IMR-90 (cell line): ENCODE data around the gene B4GALT1. TPM values are rescaled to one million over a fixed set of nuclear protein-coding genes. Genes with fewer than 3 reads are reported as not detected.

Experiments
- ATAC-seq: fragments of 200-7000 bp; cut with Tn5 transposase; 2 replicates; pipeline ENCODE4 v1.9.1; 2020; ENCODE audit warnings: low read depth, mild to moderate bottlenecking, moderate library complexity
- BruUV-seq: library from RNA; stranded (reverse); fragments of 400-500 nt; replicated peaks from 2 replicates; lab custom pipeline; 2021; lab: Mats Ljungman, UMichigan
- CTCF ChIA-PET: fragments of 300-600 bp; formaldehyde crosslinking; extraction: SDS; loops from one replicate; lab custom pipeline; 2021; ENCODE audit warnings: antibody characterized with exemption; lab: Yijun Ruan, JAX
- POLR2A ChIA-PET: fragments of 300-600 bp; sonication (Branson Sonifier 250); formaldehyde crosslinking; loops from one replicate; lab custom pipeline; 2022; ENCODE audit warnings: antibody characterized with exemption; ENCODE audit not compliant: unreplicated experiment; lab: Charles Lee
- DNase-seq: peaks from one replicate; pipeline ENCODE4 v3.0.0; 2013
- H2AFZ ChIP-seq: replicated peaks from 2 replicates; pipeline ENCODE3; 2013; ENCODE audit warnings: low read length, mild to moderate bottlenecking; ENCODE audit not compliant: poor library complexity
- H2AK5ac ChIP-seq: 2 replicates; pipeline ENCODE4 v1.6.1; 2013; ENCODE audit warnings: low read depth, low read length, inconsistent platforms
- H2AK9ac ChIP-seq: replicated peaks from 2 replicates; pipeline ENCODE3; 2013; ENCODE audit warnings: mild to moderate bottlenecking, low read depth, low read length, moderate library complexity; ENCODE audit not compliant: poor library complexity
- H2BK120ac ChIP-seq: 2 replicates; pipeline ENCODE4 v1.6.1; 2013; ENCODE audit warnings: low read depth, low read length, inconsistent platforms
- H2BK15ac ChIP-seq: 3 replicates; pipeline ENCODE4 v1.6.1; 2013; ENCODE audit warnings: low read depth, low read length, inconsistent platforms
- H2BK20ac ChIP-seq: 2 replicates; pipeline ENCODE4 v1.6.1; 2013; ENCODE audit warnings: low read depth, mild to moderate bottlenecking, inconsistent platforms, low read length, moderate library complexity
- H2BK5ac ChIP-seq: 2 replicates; pipeline ENCODE4 v1.6.1; 2013; ENCODE audit warnings: mild to moderate bottlenecking, low read depth, low read length, inconsistent platforms; ENCODE audit not compliant: poor library complexity, severe bottlenecking
- H3K14ac ChIP-seq: replicated peaks from 2 replicates; pipeline ENCODE4 v1.6.1; 2013; ENCODE audit warnings: low read depth, low read length, inconsistent platforms
- H3K18ac ChIP-seq: 2 replicates; pipeline ENCODE4 v1.6.1; 2013; ENCODE audit warnings: low read depth, low read length, control low read depth
- H3K23ac ChIP-seq: 2 replicates; pipeline ENCODE4 v1.6.1; 2013; ENCODE audit warnings: low read depth, low read length, inconsistent platforms
- H3K27ac ChIP-seq: 2 replicates; pipeline ENCODE4 v1.5.1; 2013; ENCODE audit warnings: mild to moderate bottlenecking, control low read depth, low read length; ENCODE audit not compliant: insufficient read depth
- H3K27me3 ChIP-seq: 2 replicates; pipeline ENCODE4 v1.6.1; 2013; ENCODE audit warnings: low read length; ENCODE audit not compliant: control insufficient read depth, insufficient read depth
- H3K36me3 ChIP-seq: 2 replicates; pipeline ENCODE4 v1.6.1; 2013; ENCODE audit warnings: low read length, mixed read lengths; ENCODE audit not compliant: control insufficient read depth, insufficient read depth
- H3K4ac ChIP-seq: 2 replicates; pipeline ENCODE4 v1.6.1; 2013; ENCODE audit warnings: low read depth, low read length, inconsistent platforms
- H3K4me1 ChIP-seq: 2 replicates; pipeline ENCODE4 v1.6.1; 2013; ENCODE audit warnings: low read length, mixed read lengths; ENCODE audit not compliant: control insufficient read depth, insufficient read depth
- H3K4me2 ChIP-seq: 2 replicates; pipeline ENCODE4 v1.6.1; 2013; ENCODE audit warnings: low read depth, mild to moderate bottlenecking, control low read depth, low read length, moderate library complexity
- H3K4me3 ChIP-seq: 2 replicates; pipeline ENCODE4 v1.5.1; 2013; ENCODE audit warnings: low read depth, mild to moderate bottlenecking, control low read depth, low read length, moderate library complexity; ENCODE audit not compliant: insufficient read depth
- H3K56ac ChIP-seq: 2 replicates; pipeline ENCODE4 v1.6.1; 2013; ENCODE audit warnings: low read length, inconsistent platforms; ENCODE audit not compliant: insufficient read depth; ENCODE audit errors: extremely low read depth
- H3K79me1 ChIP-seq, 2 experiments: 2 replicates each; pipeline ENCODE4 v1.6.1; 2013; ENCODE audit warnings: low read length in 2 of 2, inconsistent platforms in 1 of 2, low read depth in 1 of 2
- H3K9ac ChIP-seq: 2 replicates; pipeline ENCODE4 v1.6.1; 2013; ENCODE audit warnings: low read depth, low read length, control low read depth
- H3K9me1 ChIP-seq: 2 replicates; pipeline ENCODE4 v1.6.1; 2013; ENCODE audit warnings: low read length, inconsistent platforms; ENCODE audit not compliant: insufficient read depth
- H3K9me3 ChIP-seq: 2 replicates; pipeline ENCODE4 v1.6.1; 2013; ENCODE audit warnings: low read length; ENCODE audit not compliant: control insufficient read depth, insufficient read depth
- H4K20me1 ChIP-seq: 2 replicates; pipeline ENCODE4 v1.6.1; 2013; ENCODE audit warnings: low read length, inconsistent platforms; ENCODE audit not compliant: insufficient read depth
- H4K5ac ChIP-seq: 2 replicates; pipeline ENCODE4 v1.6.1; 2013; ENCODE audit warnings: mild to moderate bottlenecking, low read depth, low read length, control low read depth
- H4K8ac ChIP-seq, 2 experiments: 2 replicates each; pipeline ENCODE4 v1.6.1; 2013; ENCODE audit warnings: low read depth in 2 of 2, low read length in 2 of 2, control low read depth in 1 of 2, inconsistent platforms in 1 of 2
- H4K91ac ChIP-seq: 2 replicates; pipeline ENCODE4 v1.6.1; 2013; ENCODE audit warnings: low read depth, low read length, inconsistent platforms; ENCODE audit not compliant: insufficient read depth
- BHLHE40 ChIP-seq: fragments of 150-350 bp; IDR thresholded peaks from 2 replicates; pipeline ENCODE4 v1.6.1; 2016; ENCODE audit warnings: mild to moderate bottlenecking, low read depth, low read length
- CEBPB ChIP-seq: IDR thresholded peaks from 2 replicates; pipeline ENCODE4 v1.6.1; 2012; ENCODE audit warnings: low read depth, low read length, improper control_type of control experiment
- CHD1 ChIP-seq: IDR thresholded peaks from 2 replicates; pipeline ENCODE4 v1.6.1; 2012; ENCODE audit warnings: low read depth, low read length, improper control_type of control experiment
- FOS ChIP-seq: fragments of 150-350 bp; IDR thresholded peaks from 2 replicates; pipeline ENCODE4 v1.6.1; 2016; ENCODE audit warnings: low read depth, low read length
- MAFK ChIP-seq: IDR thresholded peaks from 2 replicates; pipeline ENCODE4 v1.6.1; 2012; ENCODE audit warnings: low read depth, low read length, improper control_type of control experiment
- MAZ ChIP-seq: IDR thresholded peaks from 2 replicates; pipeline ENCODE4 v1.6.1; 2012; ENCODE audit warnings: low read depth, mild to moderate bottlenecking, low read length, improper control_type of control experiment, moderate library complexity, borderline replicate concordance
- NFE2L2 ChIP-seq: fragments of 150-350 bp; IDR thresholded peaks from 2 replicates; pipeline ENCODE4 v1.6.1; 2016; ENCODE audit warnings: low read depth, mild to moderate bottlenecking, low read length
- POLR2A ChIP-seq: IDR thresholded peaks from 2 replicates; pipeline ENCODE4 v1.6.1; 2012; ENCODE audit warnings: mild to moderate bottlenecking, low read depth, low read length
- RCOR1 ChIP-seq: IDR thresholded peaks from 2 replicates; pipeline ENCODE4 v1.6.1; 2012; ENCODE audit warnings: mild to moderate bottlenecking, low read length, improper control_type of control experiment; ENCODE audit not compliant: insufficient replicate concordance
- SMC3 ChIP-seq: fragments of 150-350 bp; IDR thresholded peaks from 2 replicates; pipeline ENCODE4 v1.6.1; 2016; ENCODE audit warnings: low read depth, mild to moderate bottlenecking, antibody characterized with exemption, low read length, moderate library complexity
- WGBS, 2 experiments: methylation state at CpG; one replicate each; pipeline versions ENCODE4 v1.1.5 to v1.1.7; 2013; ENCODE audit warnings: missing lambda C conversion rate in 2 of 2; ENCODE audit not compliant: insufficient read length in 1 of 2; ENCODE audit errors: extremely low coverage in 2 of 2; 5-methylcytosine and 5-hydroxymethylcytosine counted together
- dilution Hi-C: fragments of 300-500 bp; cut with HindIII; formaldehyde crosslinking; loops from one replicate; pipeline ENCODE4 v1.14.3; 2018; ENCODE audit warnings: low sequenced_read_pairs; ENCODE audit not compliant: unreplicated experiment
- in situ Hi-C: fragments of 300-500 bp; cut with MboI; formaldehyde crosslinking; loops from 3 replicates; pipeline ENCODE4 v1.14.3; 2019; ENCODE audit warnings: low sequenced_read_pairs, inconsistent platforms, mixed read lengths
- intact Hi-C: fragments of 100-400 bp; cut with micrococcal nuclease; formaldehyde crosslinking; loops from 2 replicates; pipeline ENCODE4 v1.10.0; 2022
- polyA plus RNA-seq, 3 experiments: library from polyadenylated mRNA; depleted of rRNA; stranded (reverse); fragments of >200 nt; gene quantifications; 2 replicates each; pipeline ENCODE4 v1.2.3, GENCODE V29; 2012; ENCODE audit warnings: low replicate concordance in 1 of 3
- total RNA-seq: library from RNA; depleted of rRNA; stranded (reverse); fragments of >200 nt; gene quantifications from 2 replicates; pipeline ENCODE4 v1.2.3, GENCODE V29; 2012
- TF ChIP-seq, protein P1 (sequence below): fragments of 150-350 bp; IDR thresholded peaks from 2 replicates; pipeline ENCODE4 v1.6.1; 2016; ENCODE audit warnings: low read depth, mild to moderate bottlenecking, low read length, moderate library complexity, borderline replicate concordance
- TF ChIP-seq, protein P2 (sequence below): conservative IDR thresholded peaks from 2 replicates; pipeline ENCODE4 v1.5.1; 2012; ENCODE audit warnings: mild to moderate bottlenecking, low read depth, low read length, improper control_type of control experiment
- TF ChIP-seq, protein P3 (sequence below): fragments of 150-350 bp; IDR thresholded peaks from 2 replicates; pipeline ENCODE4 v1.6.1; 2017; ENCODE audit warnings: mild to moderate bottlenecking, antibody characterized with exemption, low read length, low read depth

The B4GALT1 gene
- total and polyA plus RNA-seq, 2 of the 4 experiments (the other 2 are of a cell fraction), result 8.8 to 37.8 TPM

- H3K9me1 ChIP-seq, result peaks cover 10% of the 10 kb centered on the region
- peak overlapping the region; percentile 81 for H2BK5ac ChIP-seq
- H3K27ac ChIP-seq, result peak overlapping the region; percentile 90
- H3K56ac ChIP-seq, result no peak overlapping the region; the same call in 1 of the 2 replicates
- H3K23ac ChIP-seq, result peak overlapping the region; percentile 75; the same call in 1 of the 2 replicates
- WGBS, 2 experiments, result 33% methylated on average over 2 of the region's 8 CpGs; no CpG with 5 or more reads in 1 of the 2 experiments
- H2AK5ac ChIP-seq, result peak overlapping the region; percentile 84
- H3K9me3 ChIP-seq, result no peaks in the 10 kb centered on the region
- peak overlapping the region; percentile 74; the same call in 1 of the 2 replicates for H2BK120ac ChIP-seq
- ChIA-PET CTCF (no interaction called here), POLR2A (interaction anchor here (0.9 kb wide), 1 partner anchor 92 kb away, joined by 3 read pairs; the partner anchor contains the start of gene SMU1)
- no peak overlapping the region for H2BK20ac ChIP-seq
- ATAC-seq (no peak), DNase-seq (no peak)
- peak overlapping the region; percentile 86 for H3K4me2 ChIP-seq
- H3K14ac ChIP-seq, result peak overlapping the region; percentile 80
- BruUV-seq, result no TSS peak
- peak overlapping the region; percentile 82 for H4K5ac ChIP-seq
- in situ Hi-C loops, result loop anchor here (5.0 kb wide), 1 partner anchor 86 kb away; no protein-coding TSS in a partner anchor
- H3K36me3 ChIP-seq, result no peaks in the 10 kb centered on the region
- intact Hi-C loops, result loop anchor here (1.0 to 5.0 kb wide), 4 partner anchors 28 to 87 kb away; no protein-coding TSS in a partner anchor
- H4K20me1 ChIP-seq, result peaks cover 5% of the 10 kb centered on the region; the same call in 1 of the 2 replicates
- no peak for TF ChIP-seq CHD1
- TF ChIP-seq BHLHE40, result no peak
- no peak for TF ChIP-seq SMC3
- no peak for TF ChIP-seq FOS
- TF ChIP-seq CEBPB, result no peak
- TF ChIP-seq NFE2L2, result no peak
- TF ChIP-seq MAZ, result no peak
- TF ChIP-seq MAFK, result no peak
- no peak for TF ChIP-seq RCOR1
- TF ChIP-seq, protein P1, sequence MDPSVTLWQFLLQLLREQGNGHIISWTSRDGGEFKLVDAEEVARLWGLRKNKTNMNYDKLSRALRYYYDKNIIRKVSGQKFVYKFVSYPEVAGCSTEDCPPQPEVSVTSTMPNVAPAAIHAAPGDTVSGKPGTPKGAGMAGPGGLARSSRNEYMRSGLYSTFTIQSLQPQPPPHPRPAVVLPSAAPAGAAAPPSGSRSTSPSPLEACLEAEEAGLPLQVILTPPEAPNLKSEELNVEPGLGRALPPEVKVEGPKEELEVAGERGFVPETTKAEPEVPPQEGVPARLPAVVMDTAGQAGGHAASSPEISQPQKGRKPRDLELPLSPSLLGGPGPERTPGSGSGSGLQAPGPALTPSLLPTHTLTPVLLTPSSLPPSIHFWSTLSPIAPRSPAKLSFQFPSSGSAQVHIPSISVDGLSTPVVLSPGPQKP, result no peak
- TF ChIP-seq, protein P2, sequence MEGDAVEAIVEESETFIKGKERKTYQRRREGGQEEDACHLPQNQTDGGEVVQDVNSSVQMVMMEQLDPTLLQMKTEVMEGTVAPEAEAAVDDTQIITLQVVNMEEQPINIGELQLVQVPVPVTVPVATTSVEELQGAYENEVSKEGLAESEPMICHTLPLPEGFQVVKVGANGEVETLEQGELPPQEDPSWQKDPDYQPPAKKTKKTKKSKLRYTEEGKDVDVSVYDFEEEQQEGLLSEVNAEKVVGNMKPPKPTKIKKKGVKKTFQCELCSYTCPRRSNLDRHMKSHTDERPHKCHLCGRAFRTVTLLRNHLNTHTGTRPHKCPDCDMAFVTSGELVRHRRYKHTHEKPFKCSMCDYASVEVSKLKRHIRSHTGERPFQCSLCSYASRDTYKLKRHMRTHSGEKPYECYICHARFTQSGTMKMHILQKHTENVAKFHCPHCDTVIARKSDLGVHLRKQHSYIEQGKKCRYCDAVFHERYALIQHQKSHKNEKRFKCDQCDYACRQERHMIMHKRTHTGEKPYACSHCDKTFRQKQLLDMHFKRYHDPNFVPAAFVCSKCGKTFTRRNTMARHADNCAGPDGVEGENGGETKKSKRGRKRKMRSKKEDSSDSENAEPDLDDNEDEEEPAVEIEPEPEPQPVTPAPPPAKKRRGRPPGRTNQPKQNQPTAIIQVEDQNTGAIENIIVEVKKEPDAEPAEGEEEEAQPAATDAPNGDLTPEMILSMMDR, result no peak
- TF ChIP-seq, protein P3, sequence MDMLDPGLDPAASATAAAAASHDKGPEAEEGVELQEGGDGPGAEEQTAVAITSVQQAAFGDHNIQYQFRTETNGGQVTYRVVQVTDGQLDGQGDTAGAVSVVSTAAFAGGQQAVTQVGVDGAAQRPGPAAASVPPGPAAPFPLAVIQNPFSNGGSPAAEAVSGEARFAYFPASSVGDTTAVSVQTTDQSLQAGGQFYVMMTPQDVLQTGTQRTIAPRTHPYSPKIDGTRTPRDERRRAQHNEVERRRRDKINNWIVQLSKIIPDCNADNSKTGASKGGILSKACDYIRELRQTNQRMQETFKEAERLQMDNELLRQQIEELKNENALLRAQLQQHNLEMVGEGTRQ, result no peak
- TF ChIP-seq POLR2A, result no peak
- H2AK9ac ChIP-seq, result peak overlapping the region; percentile 94
- H3K27me3 ChIP-seq, result no peaks in the 10 kb centered on the region
- H3K18ac ChIP-seq, result peak overlapping the region; percentile 81
- dilution Hi-C loops, result no loop called here
- peak overlapping the region; percentile 56 for H3K4me3 ChIP-seq
- H2BK15ac ChIP-seq, result peak overlapping the region; percentile 87; the same call in 1 of the 3 replicates
- H4K8ac ChIP-seq, result peak overlapping the region; percentile 93 to 98
- H4K91ac ChIP-seq, result peak overlapping the region; percentile 69
- peak overlapping the region; percentile 95 for H2AFZ ChIP-seq
- peak overlapping the region; percentile 78 for H3K9ac ChIP-seq
- H3K79me1 ChIP-seq, result peaks cover 0 to 39% of the 10 kb centered on the region in 2 experiments; a peak in 2 of 4 replicates
- H3K4me1 ChIP-seq, result peaks cover 29% of the 10 kb centered on the region
- H3K4ac ChIP-seq, result peak overlapping the region; percentile 91
These were observed 881 bp upstream of the B4GALT1 start for GRCh38 chr9:33167972-33168461.
